GM12873 (cell line): ENCODE data around the gene ZNF611.

Source experiments
- TF ChIP-seq, protein P1 (sequence below): IDR thresholded peaks from 2 replicates; pipeline ENCODE4 v1.5.1; 2012; ENCODE audit warnings: low read depth, mild to moderate bottlenecking, moderate library complexity, low read length, control low read depth; ENCODE audit not compliant: insufficient read depth; ENCODE audit errors: missing control alignments

Gene ZNF611

DNA sequence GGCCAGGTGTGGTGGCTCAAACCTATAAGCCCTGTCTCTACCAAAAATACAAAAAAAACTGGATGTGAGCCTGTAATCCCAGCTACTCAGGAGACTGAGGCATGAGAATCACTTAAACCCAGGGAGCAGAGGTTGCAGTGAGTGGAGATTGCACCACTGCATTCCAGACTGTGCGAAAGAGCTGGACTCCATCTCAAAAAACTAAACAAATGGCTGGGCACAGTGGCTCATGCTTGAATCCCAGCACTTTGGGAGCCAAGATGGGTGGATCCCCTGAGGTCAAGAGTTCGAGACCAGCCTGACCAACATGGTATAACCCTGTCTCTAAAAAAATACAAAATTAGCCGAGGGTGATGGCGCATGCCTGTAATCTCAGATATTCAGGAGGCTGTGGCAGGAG lies 61.8 kb downstream of the ZNF611 start:
- TF ChIP-seq, protein P1, sequence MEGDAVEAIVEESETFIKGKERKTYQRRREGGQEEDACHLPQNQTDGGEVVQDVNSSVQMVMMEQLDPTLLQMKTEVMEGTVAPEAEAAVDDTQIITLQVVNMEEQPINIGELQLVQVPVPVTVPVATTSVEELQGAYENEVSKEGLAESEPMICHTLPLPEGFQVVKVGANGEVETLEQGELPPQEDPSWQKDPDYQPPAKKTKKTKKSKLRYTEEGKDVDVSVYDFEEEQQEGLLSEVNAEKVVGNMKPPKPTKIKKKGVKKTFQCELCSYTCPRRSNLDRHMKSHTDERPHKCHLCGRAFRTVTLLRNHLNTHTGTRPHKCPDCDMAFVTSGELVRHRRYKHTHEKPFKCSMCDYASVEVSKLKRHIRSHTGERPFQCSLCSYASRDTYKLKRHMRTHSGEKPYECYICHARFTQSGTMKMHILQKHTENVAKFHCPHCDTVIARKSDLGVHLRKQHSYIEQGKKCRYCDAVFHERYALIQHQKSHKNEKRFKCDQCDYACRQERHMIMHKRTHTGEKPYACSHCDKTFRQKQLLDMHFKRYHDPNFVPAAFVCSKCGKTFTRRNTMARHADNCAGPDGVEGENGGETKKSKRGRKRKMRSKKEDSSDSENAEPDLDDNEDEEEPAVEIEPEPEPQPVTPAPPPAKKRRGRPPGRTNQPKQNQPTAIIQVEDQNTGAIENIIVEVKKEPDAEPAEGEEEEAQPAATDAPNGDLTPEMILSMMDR: no peak

GRCh38 chr19:52670046-52670445 lies 64.8 kb downstream of the ZNF611 start:
- TF ChIP-seq, protein P1: no peak

GRCh38 chr19:52669586-52669985 lies 65.3 kb downstream of the ZNF611 start:
- TF ChIP-seq, protein P1: no peak

DNA sequence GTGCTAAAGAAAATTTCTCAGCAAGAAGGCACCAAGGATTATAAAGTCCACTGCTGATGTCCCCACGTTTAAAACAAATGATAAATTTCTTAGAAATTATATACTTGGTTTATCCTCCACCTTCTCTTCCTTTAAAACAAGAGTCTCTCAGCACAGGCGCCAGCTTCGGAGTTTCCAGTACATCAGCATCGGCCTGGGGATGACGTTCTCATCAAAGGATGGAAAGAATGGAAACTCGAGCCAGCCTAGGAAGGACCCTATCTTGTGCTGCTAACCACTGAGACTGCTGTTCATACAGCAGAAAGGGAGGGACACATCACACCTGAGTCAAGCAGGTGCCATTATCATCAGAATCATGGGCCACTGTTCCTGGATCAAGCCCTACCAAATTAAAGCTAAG lies 66.9 kb downstream of the ZNF611 start:
- TF ChIP-seq, protein P1: no peak

DNA sequence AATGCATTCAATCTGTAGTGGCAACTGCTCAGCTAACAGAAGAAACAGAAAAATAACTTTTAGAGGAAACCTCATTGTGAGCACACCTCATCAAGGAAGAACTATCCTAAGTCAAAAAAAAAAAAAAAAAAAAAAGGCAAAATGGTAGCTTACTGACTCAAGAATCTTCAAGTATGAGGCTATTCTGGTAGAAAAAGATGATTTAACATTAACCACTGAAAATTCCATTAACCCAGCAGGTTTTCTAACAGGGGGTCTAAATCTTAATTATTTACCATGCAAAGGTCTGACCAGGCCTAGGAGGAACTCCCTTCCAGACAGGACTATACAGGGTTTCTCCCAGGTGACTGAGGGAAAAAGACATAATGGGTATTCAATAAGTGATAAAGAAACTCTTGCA lies 68.3 kb downstream of the ZNF611 start:
- TF ChIP-seq, protein P1: no peak

DNA sequence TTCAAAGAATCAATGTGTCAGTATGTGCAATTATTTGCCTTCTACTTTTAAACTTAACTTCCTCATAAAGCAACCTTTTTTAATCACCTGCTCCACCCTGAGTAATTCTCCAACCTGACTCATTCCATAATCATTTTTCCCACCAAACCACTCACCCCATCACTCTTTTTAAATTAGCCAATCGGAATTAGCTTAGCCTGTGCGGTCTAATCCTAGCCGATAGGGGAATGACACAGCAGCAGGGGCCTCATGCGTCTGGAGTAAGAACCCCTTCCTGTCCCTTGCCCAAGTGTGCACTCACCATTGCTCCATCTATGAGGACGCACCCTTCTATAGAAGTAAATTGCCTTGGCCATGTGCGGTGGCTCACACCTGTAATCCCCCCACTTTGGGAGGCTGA lies 69.3 kb downstream of the ZNF611 start:
- TF ChIP-seq, protein P1: no peak

DNA sequence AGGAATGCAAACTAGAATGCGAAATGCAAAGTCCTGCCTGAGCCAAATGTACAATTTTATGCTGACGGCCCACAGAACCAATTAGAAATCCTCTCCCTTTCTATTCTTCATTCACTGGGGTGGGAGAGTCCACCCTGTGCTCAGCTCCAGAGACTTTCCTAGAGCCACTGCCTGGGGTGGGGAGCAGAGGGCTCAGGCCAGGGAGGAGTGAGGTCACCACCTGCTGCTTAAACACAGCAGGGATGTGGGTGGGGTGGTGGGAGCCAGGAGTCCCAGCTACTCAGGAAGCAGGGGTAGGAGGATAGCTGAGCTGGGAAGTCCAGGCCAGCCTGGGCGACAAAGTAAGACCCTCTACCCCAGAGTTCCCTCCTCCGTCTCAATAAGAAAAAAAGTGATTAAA lies 69.8 kb downstream of the ZNF611 start:
- TF ChIP-seq, protein P1: no peak

DNA sequence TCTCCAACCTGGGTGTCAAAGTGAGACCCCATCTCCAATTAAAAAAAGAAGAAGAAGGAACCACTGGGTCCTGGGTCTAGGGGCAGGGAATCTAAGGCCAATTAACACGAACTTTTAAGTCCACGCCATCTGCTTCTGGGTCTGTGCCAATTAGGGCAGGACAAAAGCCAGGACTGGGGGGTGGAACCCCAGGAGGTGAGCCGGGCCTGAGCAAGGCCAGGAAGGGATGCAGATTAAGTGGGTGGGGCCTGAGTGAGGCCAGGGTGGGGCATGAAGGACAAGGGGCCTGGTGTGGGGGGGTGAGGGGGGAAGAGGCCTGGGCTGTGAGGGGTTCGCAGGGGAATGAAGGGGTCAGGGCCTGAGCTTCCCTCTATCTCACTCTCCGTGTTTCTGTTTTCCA lies 70.4 kb downstream of the ZNF611 start:
- TF ChIP-seq, protein P1: no peak
